Stimulated activated CD4-positive, alpha-beta T cell treated with anti-CD3 and anti-CD28 coated beads, Interleukin-1b, Interleukin-23, amount 100 ng/mL, for 1 hour (primary cell): Measurements from ENCODE around the gene LAG3.
A peak's percentile ranks its signal among the peaks of the same experiment; 100 is the strongest.
"Not testable (repeated sequence)": the region's sequence is repeated elsewhere in the genome, so short reads cannot be mapped to it uniquely, and the experiment has no call there.

Experiments used
- DNase-seq, 2 donors: peaks; one replicate each; pipeline ENCODE4 v3.0.0-alpha.2; 2020; ENCODE audit warnings: low read depth in 2 of 2

The LAG3 gene

DNA sequence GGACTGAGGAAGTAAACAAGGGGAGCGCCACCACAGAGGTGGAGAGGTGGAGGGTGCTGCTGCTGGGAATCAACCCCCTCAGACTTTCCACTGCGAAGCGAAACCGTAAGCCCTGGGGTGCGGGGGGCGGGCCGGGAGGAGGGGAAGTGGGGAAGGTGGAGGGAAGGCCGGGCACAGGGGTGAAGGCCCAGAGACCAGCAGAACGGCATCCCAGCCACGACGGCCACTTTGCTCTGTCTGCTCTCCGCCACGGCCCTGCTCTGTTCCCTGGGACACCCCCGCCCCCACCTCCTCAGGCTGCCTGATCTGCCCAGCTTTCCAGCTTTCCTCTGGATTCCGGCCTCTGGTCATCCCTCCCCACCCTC is at the start of gene LAG3:
TSS of gene LAG3 (plus strand) at position 190 of the 365 bp plus-strand sequence. CDS start 333 bp downstream, outside the sequence.
- DNase-seq, result no peak

DNA sequence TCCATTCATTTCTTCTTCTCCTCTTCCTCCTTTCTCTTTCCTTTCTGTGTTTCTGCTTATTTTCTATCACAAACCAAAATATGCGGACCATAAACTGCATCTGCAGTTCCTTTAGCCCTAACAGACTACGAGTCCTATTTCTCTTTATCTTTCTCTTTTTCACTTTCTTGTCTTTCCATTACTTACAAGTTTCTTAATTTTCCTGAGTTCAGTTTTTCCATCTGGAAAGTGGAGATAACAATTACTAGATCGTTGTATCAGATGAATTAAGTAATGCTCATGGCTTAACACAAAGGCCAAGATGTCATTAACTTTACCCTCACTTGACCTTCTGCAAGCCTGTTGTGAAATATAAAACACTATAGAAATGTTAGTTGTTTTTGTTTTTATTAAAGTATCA is 49.5 kb upstream of the LAG3 start:
- DNase-seq, result no peak

DNA sequence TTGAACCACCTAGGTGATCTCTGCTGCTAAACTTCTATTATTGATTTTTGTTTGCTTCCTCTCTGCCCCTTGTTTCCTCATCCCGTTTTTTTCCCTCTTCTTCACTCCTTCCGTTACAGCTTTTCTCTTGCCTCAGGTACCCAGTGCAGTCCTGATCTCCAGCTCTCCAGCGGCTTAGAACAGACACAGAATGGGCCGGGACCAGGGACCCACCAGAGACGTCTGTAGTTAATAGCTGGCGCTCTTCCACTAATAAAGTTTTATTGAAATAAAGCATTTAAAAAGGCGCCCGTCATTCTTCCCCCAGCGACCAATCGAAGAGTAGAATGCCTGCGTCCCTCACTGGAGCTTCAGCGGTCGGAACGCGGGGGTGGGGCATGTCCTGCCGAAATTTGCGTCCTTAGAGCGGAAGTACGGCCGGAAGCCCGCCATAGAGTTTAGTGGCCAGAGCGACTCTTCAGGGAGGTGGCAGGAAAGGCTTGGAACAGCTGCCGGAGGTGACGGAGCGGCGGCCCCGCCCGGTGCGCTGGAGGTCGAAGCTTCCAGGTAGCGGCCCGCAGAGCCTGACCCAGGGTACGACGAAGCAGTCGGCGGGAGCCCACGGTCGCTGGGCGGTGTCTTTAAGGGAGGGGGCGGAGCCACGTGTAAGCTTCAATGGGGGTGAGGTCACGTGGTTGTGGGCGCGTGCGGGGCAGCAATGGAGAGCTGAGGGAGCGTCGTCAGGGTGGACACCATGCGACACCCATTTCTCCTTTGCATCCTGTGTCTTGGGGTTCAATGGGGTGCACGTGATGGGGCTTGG is 48.5 kb upstream of the LAG3 start, which contains the start of gene COPS7A:
TSS of gene COPS7A (plus strand) at position 440 of the 802 bp plus-strand sequence. CDS start 611 bp downstream, outside the sequence.
- peak; percentile 82 to 86 for DNase-seq

DNA sequence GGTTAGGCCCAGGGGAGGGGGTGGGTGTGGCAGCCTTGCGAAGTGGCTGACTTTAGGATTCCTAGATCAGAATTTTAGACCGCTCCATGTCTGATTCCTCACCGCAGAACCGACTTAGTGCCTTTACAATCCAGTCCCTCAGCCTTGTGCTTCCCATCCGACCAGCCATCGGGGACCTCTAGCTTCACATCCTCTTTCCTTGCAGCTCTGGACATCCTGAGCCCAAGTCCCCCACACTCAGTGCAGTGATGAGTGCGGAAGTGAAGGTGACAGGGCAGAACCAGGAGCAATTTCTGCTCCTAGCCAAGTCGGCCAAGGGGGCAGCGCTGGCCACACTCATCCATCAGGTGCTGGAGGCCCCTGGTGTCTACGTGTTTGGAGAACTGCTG is 47.9 kb upstream of the LAG3 start:
- DNase-seq, result no peak

DNA sequence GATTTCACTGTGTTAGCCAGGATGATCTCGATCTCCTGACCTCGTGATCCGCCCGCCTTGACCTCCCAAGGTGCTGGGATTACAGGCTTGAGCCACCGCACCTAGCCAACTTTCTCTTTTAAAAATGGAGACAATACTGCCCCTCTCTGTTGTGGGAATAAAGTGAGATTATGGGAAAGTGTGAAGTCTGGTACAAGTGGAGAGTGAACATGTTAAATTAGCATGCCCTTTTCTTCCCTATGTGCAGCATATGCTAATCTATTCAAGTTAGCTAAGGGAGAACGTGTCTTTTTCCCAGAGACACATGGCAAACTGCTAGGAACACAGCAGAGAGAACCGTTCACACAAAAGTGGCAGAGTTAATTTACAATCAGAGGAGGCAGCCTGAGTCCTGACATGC is 47.0 kb upstream of the LAG3 start:
- DNase-seq, result no peak

DNA sequence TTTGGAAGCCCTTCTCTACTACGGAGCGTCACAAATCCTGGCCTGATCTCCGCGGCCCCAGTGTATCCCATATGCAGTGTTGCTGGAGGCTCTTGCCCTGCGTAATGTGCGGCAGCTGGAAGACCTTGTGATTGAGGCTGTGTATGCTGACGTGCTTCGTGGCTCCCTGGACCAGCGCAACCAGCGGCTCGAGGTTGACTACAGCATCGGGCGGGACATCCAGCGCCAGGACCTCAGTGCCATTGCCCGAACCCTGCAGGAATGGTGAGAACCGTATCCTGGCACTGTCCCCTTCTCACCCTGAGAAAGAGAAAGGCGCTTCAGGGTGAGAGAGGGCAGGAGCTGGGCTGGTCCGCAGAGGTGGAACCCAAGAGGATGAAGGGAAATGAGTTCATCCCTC is 43.1 kb upstream of the LAG3 start:
- no peak for DNase-seq

DNA sequence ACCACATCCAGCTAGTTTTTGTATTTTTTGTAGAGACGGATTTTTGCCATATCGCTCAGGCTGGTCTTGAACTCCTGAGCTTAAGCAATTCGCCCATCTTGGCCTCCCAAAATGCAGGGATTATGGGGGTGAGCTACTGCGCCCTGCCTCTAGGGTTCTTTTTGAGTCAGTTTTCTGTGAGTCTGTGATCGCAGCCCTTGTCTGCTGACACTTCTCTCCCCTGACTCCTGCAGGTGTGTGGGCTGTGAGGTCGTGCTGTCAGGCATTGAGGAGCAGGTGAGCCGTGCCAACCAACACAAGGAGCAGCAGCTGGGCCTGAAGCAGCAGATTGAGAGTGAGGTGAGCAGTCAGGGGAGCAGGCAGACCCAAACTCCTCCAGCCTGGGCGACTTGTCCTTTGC is 42.2 kb upstream of the LAG3 start:
- DNase-seq, result no peak

DNA sequence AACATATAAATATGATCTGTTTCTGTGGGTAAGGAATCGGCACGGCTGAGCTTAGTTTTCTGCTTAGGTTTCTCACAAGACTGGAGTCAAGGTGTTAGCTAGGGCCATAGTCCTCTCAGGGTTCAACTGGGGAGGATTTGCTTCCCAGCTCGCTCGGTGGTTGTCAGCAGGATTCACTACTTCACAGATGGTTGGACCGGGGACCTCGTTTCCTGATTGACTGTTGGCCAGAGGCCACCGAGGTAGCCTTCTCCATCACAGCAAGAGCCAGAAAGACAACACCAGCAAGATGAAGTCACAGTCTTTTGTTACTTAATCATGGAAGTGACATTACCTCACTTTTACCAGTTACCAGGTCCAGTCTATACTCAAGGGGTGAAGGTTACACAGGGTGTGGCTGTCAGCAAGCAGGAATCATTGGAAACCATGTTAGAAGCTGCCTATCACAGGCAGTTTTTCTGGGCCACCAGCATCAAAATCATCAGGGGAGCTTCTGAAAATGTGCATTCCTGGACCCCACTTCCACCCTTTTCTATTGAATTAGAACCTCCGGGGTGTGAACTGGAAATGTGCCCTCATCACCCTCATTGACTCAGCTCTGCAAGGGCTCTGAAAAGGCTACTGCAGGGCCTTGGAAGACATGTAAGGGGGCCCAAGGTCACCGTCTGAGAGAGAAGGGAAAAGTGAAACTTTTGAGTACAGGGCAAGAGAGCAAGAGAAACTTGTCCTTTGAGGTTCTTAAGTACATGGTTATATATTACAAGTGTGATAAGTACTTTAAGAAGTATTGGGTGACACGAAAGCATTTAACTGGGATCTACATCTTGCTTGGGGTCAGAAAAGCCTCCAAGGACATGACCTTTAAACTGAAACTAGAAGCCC is 37.6 kb upstream of the LAG3 start:
- no peak for DNase-seq

DNA sequence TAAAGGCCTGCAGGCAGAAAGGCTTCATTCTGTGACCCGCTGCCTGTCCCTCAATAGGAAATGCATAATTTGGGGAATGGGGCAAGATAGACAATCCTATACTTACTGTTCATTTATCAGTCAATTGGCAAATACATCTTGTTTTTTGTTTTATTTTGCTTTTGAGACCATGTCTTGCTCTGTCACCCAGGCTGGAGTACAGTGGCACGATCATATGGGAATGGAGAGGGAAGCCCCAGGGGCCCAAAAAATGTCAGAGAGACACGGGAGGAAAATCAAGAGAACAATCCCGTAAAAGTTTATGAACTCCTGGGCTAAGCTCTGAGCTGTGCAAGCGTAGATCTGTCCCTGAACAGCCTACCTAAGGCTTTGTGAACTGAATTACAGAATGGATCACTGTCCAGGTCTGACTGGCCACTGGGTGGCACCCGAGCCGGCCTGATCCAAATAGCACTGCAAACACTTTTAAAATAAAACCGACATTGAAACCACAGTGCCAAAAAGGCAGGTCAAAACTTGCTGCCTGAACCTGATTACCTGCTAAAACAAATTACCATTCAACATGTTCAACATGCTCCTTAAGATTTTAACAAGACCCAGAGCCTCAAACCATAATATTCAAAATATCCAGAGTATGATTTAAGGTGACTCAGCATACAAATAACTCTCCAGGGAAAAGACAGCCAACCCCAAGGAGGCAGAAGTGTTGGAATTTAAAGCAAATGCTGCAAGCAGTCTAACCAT is 36.7 kb upstream of the LAG3 start:
- DNase-seq, result no peak

DNA sequence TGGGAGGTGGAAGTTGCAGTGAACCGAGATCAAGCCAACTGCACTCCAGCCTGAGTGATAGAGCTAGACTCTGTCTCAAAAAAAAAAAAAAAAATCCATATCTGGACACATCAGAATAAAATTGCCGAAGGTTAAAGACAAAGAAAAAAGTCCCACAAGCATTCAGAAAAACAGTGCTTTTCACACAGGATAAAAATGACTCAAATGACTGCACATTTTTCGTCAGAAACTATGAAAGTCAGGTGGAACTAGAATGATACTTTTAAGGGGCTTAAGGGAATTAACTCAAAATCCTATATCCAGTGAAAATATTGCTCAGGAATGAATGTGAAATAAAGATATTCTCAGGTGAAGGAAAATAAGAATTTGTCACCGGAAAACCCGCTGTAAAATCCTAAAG is 35.6 kb upstream of the LAG3 start:
- no peak for DNase-seq

DNA sequence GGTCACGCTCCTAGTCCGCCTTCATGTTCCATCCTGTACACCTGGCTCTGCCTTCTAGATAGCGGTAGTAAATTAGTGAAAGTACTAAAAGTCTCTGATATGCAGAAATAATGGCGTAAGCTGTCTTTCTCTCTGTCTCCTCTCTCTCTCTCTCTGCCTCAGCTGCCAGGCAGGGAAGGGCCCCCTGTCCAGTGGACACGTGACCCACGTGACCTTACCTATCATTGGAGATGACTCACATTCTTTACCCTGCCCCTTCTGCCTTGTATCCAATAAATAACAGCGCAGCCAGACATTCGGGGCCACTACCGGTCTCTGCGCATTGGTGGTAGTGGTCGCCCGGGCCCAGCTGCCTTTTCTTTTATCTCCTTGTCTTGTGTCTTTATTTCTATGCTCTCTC is 30.2 kb upstream of the LAG3 start:
- not testable (repeated sequence) for DNase-seq

DNA sequence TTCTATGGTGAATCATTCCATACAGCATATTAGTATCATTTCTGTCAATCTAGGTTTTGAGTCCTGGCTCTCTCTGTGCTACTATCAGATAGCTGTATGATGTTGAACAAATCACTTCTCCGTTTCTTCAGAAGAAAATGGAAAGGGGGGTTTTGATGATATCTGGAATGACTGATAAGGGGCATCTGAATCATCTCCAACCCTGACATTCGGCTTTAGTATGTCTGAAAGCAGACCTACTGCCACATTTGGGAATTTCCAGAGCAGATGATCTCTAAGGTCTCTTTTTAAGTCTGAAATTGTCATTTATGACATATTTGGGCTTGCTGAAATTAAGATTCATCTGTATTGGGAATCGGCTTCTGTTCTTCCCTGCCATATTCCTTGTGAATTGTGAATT is 29.5 kb upstream of the LAG3 start:
- no peak for DNase-seq

DNA sequence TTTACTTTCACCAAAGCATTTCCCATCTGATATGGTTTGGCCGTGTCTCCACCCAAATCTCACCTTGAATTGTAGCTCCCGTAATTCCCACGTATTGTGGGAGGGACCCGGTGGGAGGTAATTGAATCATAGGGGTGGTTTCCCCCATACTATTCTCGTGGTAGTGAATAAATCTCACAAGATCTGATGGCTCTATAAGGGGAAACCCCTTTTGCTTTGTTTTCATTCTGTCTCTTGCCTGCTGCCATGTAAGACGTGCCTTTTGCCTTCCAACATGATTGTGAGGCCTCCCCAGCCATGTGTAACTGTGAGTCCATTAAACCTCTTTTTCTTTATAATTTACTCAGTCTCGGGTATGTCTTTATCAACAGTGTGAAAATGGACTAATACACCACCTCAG is 29.0 kb upstream of the LAG3 start:
- DNase-seq, result not testable (repeated sequence)

DNA sequence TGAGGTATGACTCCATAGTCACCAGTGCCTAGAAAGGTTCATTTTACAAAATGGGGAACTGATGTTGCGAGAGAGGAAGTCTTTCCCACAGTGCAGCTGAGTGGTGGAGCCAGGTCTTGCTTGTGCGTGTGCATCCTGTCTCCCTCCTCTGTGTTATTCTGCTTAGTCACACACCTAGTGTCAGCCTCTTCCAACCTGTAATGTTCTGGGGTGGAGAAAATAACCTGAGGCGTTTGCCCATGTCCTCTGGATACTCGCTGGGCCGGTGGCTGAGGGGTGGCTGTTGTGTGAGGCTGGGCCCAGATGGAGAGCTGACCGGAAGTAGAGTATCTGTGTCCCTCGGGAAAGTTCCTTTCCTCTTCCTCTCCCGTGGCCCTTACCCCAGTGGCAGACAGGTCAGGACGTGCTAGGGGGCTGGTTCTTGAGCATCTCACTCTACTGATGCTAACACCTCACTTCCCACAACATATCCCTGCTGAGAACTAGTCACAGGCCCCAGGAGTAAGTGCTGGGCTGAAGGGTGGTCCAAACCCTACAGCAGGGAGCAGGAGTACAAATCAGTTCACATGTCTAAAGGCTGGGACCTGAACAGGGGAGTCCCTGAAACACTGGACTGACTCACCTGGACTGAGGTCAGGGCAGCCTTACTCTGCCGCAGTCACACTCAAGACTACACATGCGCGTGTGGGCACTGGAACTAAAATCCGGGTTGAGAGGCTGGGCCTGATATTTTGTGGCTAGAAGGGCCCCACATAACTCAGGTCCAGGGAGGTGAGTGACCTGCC is 26.4 kb upstream of the LAG3 start:
- no peak for DNase-seq

DNA sequence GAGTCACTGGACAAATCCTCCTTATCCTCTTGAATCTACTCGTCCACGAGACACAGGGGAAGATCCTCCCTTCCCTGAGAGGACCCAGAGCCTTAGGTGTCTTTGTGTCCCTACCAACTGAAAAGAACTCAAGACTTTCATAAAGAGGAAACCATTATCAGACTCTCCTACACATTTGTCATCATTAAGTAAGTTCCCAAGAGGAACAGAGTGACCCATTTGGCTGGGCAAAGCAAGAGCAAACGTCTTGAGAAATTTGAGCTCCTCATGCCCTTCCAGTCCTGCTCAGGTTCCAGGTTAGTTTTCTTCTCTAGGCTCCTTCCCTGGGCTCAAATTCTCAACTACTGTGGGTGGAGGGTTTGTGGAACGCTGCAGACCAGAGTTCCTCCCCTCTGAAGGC is 25.1 kb upstream of the LAG3 start:
- DNase-seq, result no peak

DNA sequence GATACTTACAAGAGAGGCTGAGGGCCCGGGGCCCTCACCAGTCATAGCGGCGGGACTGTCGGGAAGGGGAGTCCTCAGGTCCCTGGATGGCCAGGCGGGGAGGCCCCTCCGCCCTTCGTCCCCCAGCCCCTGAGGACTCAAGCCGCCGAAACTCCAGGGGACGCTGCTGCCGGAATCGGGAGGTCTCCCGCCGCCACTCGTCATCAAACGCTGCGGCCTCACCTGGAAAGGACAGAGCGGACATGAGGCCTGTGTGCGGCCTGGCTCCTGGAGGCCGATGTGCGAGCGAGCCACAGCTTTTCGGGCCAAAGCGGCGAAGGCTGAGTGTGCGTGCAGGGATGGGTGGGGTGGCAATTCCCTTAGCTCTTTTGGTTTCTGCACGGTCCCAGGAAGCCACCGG is 23.6 kb upstream of the LAG3 start:
- no peak for DNase-seq

DNA sequence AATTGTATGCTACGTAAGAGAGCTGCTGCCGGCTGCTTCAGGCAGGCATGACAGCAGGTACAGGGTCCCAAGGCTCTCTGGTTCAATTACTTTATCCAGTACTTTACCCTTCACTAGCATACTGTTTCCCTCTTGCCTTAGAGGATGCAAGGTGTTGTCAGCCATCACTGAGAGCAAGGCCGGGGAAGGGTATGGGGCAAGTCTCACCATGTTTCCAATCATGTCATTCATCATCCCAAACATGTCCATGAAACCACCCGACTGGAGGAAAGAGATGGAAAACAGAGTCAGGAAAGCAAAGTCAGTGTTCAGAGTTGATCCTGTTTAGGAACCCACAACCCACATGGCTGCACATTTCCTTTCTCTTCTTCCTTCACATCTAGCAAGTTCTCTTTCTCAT is 21.8 kb upstream of the LAG3 start:
- no peak for DNase-seq

DNA sequence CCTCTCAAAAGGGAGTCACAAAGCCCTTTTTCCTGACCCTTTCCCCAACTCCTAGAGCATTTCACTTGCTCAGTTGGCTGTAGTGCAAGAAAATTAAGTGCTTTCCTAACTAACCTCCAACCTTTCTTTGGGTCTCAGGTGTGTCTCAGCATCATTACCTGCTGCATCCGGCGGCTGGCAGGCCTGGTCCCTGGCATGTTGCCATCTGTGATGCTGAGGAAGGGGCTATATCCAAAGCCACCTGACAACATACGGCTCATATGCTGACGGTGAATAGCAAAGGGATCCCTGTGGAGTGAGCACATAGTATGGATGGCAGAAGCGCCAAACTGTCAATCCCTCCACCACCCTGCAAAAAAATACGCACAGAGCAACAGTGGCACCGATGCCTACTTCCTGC is 20.6 kb upstream of the LAG3 start:
- DNase-seq, result no peak

DNA sequence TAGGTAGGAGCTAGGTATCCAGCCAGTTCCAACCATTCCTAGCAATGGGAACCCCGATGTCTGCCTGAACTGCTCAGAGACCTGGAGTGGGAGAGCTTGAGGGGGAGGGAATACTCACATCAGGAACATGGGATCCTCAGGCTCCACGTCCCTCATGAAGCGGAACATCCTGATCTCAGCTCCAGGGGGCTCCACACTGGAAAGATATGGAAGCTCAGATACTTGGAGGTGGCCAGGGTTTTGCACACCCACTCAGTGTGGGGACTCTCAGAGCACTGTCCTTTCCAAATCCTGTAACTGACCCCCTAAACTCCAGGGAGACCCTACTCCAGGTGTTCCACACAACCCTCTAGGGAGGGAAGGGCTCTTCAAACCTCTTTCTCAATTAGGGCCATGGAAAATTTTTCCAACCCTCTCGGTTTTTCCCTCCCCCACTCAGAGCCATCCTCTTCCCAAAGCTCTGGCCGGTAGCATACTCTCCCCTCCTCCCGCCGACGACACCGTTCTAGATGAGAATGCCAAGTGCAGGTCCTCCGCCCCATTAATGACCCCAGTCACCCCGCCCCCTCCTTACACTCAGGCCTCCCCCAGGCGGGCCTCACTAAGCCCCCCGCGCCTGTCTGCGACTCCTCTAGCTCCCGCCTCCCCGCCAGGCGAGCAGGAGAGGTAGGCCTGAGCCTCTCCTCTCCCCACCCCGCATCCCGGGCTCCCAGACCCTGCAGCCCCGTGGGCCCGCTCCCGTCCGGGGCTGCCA is 20.0 kb upstream of the LAG3 start:
- DNase-seq, result no peak

DNA sequence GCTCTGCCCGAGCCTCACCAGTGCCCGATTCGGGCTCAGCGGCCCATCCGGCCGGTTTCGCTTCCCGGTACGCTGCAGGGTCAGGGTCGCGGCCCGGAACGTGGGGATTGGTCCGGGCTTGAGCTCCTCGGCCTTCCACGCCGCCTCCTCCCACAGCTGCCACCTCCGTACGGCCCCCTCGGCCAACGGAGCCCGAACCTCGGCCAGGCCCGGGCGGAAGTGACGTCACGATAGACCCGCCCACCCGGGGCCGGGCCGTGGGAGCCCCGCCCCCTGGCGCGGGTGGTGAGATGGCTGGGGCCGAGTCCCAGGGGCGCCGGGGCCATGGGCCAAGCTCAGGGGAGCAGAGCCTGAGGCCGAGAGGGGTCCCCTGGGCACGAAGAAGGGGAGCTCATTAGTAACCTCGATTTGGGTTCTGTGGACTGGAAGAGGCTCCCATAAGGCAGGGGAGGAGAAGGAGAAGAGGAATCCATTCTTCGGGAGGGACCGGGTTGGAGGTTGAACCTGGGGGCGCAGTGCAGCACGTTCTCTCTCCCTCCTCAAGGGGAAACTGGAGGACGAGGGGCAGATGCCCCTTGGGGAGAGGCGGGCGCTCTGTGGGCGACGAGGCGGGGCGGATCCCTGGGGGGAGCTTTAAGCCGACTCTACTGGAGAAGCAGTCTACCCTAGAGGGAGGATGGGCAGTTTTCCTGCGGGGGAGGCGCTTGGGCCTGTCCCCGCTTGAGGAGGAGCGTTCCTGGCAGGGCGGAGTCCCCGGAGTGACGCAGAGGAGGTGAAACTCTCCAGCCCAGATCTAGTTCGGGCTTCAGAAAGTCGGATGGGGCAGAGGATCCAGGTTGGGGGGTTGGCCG is 19.2 kb upstream of the LAG3 start, which contains the start of gene MLF2:
TSS of gene MLF2 (minus strand) at position 221 of the 851 bp plus-strand sequence. CDS start 807 bp downstream, outside the sequence.
- DNase-seq, result peak; percentile 95 to 96
